RWPE1 (cell line): ENCODE measurements around the gene RTN4RL1.

Experiments
- CTCF ChIA-PET: fragments of 350-600 bp; sonication (Branson Sonifier 250); formaldehyde crosslinking; extraction: SDS; loops from one replicate; lab custom pipeline; 2021; lab: Yijun Ruan, JAX
- POLR2A ChIA-PET: fragments of 400-600 bp; formaldehyde crosslinking; extraction: SDS; loops from one replicate; lab custom pipeline; 2020; ENCODE audit warnings: antibody characterized with exemption; ENCODE audit not compliant: low non-redundant PET; lab: Yijun Ruan, JAX
- DNase-seq: peaks from one replicate; pipeline ENCODE4 v3.0.0; 2012; ENCODE audit warnings: low spot score
- H3K27ac ChIP-seq: fragments of 450-650 bp; 2 replicates; pipeline ENCODE4 v1.5.1; 2017
- CTCF ChIP-seq: fragments of 450-650 bp; conservative IDR thresholded peaks from 2 replicates; pipeline ENCODE4 v1.5.1; 2017; ENCODE audit warnings: low read depth, mild to moderate bottlenecking

RTN4RL1 gene

DNA sequence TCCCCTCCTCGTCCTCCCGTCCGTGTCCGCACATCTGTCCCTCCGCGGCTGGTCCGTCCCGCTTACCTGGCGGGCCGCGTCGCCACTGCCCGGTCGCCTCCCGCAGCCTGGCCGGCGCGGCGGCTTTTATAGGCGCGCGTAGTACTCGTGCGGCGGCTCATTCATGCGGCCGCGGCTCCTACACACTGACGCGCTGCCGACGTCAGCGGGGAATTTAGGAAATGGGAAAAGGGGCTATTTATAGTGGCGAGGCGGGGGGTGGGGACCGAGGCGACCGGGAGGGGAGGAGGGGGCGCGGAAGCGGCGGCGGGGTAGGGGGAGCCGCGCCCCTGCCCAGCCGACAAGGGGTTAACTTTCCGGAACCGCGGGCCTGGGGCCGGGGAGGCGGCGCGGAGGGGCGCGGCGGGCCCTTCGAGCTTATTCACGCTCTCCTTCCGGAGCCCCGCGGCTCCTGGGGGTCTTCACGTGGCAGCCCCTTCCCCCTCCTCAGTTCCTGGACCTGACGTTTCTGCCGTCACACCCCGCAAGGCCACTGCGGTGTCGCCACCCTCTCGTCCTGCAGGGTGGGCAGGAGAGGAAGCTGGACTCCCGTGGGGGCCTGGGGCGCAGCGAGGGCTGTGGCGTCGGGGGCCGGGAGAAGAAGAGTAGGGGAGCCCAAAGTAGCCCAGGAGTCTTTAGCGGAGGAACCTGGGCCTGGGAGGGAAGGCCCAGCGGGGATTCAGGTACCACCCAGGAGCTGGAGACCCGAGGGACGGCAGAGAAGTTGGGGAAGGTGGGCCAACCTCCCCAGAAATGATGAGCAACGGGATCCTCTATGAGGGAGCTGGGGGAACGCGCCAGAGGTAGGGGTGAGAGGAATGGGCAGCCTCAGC is 26.2 kb upstream of the RTN4RL1 start:
- no peak for DNase-seq
- ChIA-PET POLR2A (no interaction called here), CTCF (interaction anchor here (1.2 to 2.7 kb wide), 2 partner anchors 193 to 231 kb away, joined by 4 to 16 read pairs; no protein-coding TSS in a partner anchor)
- no peak for TF ChIP-seq CTCF
- H3K27ac ChIP-seq: no peak overlapping the region

- peak overlapping the region; percentile 62 for H3K27ac ChIP-seq
- ChIA-PET CTCF (interaction anchor here (2.7 kb wide), 1 partner anchor 194 kb away, joined by 16 read pairs; no protein-coding TSS in a partner anchor), POLR2A (no interaction called here)
- DNase-seq: peak; percentile 71
- TF ChIP-seq CTCF: no peak
These were observed 25.3 kb upstream of the RTN4RL1 start for GRCh38 chr17:2050300-2051060.

DNA sequence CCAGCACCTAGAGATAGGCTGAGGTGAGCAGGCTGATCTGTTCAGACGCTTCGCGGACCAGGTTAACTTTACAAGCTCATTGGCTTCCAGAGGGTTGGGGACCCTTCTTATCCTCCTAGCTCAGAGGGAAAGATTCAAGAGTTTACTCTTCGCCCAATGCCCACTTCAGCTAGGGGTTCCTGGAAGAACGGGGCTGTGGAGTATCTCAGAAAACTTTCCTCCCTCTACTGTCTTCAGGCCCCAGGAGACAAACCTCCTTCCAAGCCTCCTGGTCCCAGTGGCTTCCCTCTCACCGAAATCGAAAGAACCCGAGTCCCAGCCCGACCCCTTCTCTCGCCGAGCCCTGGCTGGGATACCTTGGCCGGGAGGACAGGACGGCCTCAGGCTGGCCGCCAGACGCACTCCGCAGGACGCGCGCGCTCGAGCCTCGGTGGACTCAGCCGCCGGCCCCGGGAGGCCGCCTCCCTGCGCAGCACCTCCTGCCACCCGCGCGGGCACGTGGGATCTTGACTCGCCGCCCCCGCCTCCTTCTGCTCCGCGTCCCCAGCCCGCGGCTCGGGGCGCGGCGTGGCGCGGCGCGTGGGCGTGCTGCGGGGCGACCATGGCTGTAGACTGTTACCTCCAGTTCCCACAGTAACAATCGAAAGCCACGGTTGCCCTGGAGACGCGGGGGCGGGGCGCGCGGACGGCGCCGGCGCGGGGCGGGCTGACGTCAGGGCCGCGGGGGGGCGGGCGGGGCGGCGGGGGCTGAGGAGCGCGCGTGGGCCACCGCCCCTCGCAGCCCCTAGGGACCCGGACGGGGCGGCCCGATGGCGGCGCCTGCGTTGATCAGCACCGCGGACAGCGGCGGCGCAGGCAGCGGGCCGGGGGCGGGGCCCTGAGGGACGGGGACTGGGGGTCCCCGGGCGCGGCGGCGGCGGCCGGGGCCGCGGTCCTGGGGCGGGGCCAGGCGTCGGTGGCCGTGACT is 24.5 kb upstream of the RTN4RL1 start:
- DNase-seq: peak; percentile 71
- TF ChIP-seq CTCF: no peak
- POLR2A ChIA-PET: no interaction called here
- H3K27ac ChIP-seq: peak overlapping the region; percentile 62
- CTCF ChIA-PET: interaction anchor here (2.7 kb wide), 1 partner anchor 195 kb away, joined by 16 read pairs; no protein-coding TSS in a partner anchor

- H3K27ac ChIP-seq: no peak overlapping the region; the same call in 1 of the 2 replicates
- DNase-seq: no peak
- ChIA-PET POLR2A (no interaction called here), CTCF (interaction anchor here (0.5 kb wide), 1 partner anchor 288 kb away, joined by 4 read pairs; the partner anchor contains the start of gene TSR1)
- no peak for TF ChIP-seq CTCF
These were observed 23.7 kb upstream of the RTN4RL1 start for GRCh38 chr17:2048805-2049204.

DNA sequence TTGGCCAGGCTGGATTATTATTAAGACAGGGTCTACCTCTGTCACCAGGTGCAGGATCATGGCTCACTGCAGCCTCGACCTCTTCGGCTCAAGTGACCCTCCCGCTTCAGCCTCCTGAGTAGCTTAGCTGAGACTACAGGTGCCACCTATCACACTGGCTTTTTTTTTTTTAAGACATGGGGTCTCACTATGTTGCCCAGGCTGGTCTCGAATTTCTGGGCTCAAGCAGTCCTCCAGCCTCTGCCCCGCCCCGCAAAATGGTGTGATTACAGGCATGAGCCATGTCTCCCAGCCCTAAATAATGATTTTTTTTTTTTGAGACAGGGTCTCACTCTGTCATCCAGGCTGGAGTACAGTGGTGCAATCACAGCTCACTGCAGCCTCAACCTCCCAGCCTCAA is 22.5 kb upstream of the RTN4RL1 start:
- no peak overlapping the region for H3K27ac ChIP-seq
- TF ChIP-seq CTCF: no peak
- ChIA-PET POLR2A (no interaction called here), CTCF (interaction anchor here (0.6 kb wide), 2 partner anchors 167 to 197 kb away, joined by 3 read pairs; no protein-coding TSS in a partner anchor)
- no peak for DNase-seq
